GM19467 (cell line): Measurements from ENCODE around the gene HCRTR1.

Source experiments
- ATAC-seq: cut with Tn5 transposase; IDR thresholded peaks from one replicate; pipeline ENCODE4 v1.9.1; 2021; ENCODE audit warnings: mild to moderate bottlenecking, moderate library complexity; ENCODE audit not compliant: unreplicated experiment

Gene HCRTR1

DNA sequence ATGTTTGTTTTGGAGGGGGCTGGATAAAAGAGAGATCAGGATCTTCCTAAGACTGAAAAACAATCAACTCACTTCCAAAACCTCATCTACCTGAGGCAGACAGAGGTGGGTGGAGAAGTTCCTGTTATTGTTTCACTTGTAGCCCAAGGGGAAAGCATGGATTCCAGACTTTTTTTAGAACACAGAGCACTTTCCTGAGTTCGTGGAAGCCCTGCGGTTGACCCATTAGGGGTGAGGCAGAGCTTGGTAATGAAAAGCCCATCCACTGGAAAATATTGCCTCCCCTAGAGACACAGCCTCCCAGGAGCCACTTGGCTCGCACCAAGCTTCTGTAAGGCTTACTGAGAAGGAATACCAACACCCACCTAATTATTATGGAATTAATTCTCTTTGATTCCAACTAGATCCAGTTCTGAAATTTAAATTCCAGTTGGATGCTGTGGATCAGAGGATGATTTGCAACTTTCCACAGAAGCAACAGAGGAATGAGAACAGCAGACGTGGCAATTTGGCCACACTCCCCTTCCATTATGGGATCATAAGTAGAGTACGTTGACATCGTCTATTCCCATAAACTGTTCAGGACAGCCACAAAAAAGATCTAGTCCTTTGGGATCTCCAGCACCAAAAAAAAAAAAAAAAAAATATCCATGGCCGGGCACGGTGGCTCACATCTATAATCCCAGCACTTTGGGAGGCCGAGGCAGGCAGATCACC lies 31.3 kb downstream of the HCRTR1 start:
- ATAC-seq = no peak

DNA sequence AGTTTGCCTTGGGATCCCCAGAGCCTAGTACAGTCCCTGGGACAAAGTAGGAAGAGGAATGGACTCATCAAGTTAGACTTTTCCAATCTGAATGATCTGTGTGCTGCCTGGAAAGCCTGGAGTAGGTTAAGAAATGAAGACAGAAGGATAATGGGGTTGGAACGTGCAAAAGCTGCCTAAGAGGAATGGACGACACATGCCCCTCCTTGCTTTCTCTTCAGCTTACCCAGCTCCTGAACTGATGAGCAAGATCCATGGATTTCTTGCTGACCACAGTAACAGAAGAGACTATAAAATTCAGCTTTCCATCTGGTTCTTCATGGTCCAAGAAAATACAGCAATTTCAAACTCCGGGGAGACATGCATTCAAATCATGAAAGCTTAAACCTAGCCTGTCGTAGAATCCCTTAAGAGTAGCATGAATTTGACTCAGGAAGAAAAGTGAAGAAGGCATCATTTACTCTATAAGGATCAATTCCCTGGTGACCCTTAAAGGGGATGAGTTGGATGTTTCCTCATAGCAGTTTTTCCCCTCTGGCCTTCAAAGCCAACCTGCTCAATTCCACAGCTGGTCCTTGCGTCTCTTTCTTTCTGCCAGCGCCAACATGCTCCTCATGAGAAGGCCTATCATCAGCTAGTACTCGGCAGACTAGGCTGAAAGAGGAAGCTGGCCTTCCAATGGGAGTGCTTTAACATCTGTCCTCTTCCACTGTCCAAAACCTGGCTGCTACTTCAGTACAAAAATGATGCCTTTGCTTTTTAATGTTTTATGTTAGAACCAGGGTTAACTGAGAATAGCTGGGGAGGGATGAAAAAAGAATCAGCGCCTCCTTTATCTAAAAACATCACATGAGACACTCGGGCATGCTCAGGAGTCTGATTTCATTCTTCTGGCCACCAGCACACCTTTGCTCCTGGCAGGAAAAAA lies 32.9 kb downstream of the HCRTR1 start:
- ATAC-seq = no peak

DNA sequence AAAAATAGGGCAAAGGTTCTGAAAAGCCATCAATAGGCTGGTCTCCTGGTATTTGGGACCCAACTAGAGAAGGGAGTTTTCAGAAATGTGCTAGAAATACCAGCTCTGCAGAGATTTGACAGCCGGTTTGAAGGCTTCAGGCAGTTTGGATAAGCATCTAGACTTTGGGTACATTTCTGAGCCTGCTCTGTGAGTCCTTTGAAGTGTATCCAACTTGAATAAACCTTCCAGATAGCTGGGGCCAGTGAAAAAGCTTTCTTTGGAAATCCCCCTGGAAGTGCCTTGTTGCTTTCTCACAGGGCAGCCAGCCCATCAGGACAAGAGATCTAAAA lies 33.6 kb downstream of the HCRTR1 start:
- ATAC-seq = no peak

DNA sequence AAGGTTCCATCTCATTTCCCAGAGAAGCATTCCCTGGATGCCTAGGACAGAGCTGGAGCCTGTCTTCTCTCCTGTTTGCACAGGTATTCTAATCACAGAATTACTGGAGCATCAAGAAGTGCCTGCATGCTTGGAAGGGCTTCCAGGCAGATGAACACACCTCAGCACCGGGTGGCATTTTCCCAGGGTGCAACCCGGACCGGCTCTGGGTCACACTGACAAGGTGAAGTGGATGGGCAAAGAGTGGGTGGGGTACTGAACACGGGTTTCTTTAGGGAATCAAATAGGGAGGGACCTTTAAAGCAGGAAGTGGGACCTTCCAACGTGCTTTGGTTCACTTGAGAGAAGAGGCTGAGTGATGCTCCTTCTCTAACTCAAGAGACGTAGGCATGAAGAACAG lies 34.3 kb downstream of the HCRTR1 start:
- no peak for ATAC-seq

DNA sequence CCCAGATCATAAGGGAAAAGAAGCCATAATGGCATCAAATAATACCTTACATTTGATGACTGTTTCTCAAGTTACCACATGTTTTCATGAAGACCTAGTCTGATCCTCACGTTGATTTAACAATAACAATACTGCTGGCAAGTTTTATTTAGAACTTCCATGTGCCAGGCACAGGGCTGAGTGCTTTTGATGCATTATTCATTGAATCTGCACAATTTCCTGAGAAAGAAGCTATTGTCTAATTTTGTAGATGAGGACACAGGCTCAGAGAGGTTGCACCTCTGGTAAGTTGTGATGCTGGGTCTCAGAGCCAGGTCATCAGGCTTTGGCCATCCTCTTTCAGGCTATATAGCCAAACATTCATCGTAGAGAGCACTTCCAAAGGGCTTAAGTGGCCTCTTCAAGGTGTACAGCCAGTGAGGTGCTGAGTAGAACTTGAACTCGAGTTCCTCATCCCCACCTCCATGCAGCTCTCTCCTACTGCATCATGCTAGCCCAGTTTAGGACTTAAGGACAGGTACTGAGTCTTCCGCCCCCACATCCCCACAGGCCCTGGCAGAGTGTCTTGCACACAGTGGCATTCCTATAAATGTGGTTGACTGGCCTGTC lies 35.5 kb downstream of the HCRTR1 start:
- ATAC-seq = no peak

DNA sequence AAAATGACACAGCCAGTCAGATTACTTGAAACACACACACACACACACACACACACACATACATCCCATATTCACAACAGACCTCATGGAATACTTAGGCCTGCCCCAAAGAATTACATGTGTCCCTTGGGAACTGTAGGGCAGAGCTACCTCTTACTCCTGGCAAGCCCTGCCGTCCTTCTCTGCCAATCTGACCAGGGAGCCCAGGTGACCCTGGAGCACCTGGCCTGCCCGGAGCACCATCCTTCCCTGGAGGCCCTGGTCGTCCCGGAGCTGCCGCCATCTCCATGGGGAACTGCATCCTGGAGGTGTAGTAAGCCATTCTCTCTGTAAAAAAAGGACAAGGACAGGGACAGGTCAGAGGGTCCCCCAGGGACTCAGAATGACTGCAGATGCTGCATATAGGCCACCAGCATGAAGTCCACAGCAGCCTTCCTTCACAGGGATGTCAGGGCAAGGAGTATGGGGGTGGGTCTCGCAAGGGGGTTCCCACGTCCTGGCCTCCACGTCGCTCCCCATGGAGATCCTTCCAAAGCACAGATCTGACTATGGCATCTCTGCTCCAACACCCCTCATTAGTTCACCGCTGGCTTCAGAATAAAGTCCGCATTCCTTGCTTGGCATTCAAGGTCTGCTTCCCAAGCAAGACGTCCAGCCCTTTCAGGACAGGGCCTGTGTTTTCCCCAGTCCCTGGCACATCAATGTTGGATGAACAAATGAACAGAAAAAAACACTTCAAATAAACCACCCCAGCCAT lies 36.4 kb downstream of the HCRTR1 start:
- no peak for ATAC-seq

DNA sequence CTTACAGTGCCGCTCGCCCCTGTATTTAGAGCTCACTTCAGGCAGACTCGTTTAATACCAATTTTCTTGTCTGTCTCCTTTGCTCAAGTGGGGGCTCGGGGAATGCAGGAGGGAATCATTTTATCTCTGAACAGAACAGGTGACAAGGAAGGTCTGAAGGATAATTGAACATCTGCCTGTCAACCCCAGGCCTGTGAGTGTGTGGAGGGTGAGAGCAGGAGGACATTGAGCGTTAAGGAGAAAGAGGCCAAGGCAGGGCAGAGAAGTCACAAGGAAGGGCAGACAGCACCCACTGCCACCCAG lies 36.9 kb downstream of the HCRTR1 start:
- ATAC-seq = no peak

DNA sequence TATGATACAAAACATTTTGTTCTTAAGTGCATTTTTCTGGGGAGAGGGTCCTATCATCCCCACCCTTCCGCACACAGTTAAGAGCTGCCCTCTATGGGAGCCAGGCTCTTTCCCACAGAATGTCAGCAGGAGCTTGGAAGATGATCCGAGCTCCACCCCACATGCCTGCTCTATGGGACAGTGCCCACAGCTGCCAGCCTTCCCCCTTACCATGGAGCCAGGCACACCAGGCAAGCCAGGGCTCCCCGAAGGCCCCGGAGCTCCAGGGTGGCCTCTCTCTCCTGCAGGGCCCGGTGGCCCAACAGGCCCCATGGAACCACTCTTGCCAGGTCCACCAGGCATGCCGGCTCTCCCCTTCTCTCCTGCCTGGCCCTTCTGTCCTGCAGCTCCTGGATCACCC lies 37.6 kb downstream of the HCRTR1 start:
- ATAC-seq = no peak

DNA sequence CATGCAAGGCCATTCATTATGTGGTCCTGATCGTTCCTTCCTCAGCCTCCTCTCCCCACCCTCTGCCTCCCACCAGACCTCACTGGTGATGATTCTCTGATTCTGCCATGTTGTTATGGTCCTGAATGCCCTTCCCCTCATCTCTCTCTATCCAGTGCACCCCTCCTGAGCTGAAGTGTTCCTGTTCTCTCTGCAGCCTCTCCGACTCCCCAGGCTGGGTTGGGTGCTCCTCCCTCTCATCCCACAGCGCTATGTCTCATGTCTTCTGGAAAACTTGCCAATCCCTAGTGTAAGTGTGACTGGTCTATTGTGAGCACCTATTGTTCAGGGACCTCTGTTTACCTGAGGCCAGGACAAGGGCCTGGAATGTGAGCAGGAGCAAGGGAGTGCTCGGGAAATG lies 38.3 kb downstream of the HCRTR1 start:
- ATAC-seq = no peak

DNA sequence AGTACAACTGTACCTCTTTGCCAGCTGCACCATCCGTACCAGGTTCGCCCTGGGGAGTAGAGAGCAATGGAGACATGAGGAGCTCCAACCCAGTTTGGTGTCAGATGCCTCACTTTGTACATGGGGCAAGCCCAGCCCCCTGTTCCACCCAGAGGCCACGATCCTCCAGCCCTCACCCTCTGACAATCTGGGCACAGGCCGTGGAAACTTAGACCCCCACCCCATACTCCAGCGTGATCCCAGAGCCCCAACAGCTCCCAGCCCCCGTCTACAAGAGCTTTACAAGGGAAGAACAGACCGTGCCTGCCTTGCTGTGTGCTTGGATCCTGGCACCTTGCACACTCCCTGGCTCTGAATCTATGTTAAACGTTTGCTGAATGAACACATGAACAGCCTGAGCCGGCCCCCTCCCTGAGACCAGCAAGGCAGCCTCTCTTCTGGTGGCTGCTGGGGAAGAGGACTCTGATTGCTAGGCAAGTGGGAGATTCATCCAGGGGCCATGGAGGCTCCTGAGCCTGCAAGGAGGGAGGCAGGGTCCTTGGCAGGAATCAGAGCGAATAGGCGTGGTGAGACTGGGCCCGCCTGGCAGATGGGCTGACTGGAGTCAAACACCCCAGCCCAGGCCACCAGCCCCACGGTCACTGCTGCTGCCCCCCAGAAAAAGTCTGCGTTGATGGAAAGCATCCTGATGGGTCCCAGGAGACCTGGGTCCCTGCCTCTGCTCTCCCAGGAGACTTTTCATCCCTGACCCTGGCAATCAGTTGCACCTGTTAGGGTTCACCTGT lies 39.7 kb downstream of the HCRTR1 start:
- ATAC-seq = no peak

DNA sequence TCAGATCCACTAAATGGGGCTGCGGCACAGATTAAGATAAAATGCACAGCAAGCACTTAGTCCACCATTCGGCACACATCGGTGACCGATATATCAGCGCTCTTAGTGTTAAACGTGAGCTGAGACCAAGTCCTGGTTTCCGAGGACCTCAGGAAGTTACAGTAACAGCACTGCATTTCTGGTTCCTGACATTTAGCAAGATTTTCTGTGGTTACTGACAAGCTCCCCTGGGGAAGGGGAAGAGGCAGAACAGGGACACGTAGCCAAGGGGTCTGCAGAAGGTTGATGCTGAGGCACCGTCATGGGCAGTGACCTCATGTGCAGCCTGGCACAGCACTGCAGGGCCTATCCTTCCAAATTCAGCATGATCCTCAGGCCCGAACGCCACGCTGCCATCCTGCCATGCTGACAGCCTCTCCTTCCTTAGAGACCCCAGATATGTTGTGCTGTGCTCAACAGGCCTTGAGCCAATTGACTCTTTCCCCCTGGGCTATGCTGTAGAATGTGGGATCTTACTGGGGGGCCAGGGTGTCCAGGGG lies 40.6 kb downstream of the HCRTR1 start:
- ATAC-seq = no peak

DNA sequence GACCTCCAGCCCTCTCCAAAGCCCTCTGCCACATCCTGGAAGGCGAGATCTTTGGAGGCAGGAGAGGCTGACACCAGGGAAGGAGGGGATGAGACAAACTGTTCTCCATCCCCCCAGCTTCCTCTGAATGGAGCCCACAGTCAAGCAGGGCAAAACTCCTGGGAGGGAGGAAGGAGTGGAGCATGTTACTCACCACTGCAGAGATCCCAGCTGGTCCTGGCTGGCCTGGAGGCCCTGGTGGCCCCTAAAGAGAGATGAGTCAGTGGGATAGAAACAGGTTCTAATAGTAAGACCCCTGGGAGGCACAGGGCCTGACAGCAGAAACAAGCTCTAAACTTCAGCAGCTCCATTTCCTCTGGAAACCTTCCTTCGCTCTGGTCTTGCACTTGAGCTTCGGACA lies 41.2 kb downstream of the HCRTR1 start:
- ATAC-seq = no peak

DNA sequence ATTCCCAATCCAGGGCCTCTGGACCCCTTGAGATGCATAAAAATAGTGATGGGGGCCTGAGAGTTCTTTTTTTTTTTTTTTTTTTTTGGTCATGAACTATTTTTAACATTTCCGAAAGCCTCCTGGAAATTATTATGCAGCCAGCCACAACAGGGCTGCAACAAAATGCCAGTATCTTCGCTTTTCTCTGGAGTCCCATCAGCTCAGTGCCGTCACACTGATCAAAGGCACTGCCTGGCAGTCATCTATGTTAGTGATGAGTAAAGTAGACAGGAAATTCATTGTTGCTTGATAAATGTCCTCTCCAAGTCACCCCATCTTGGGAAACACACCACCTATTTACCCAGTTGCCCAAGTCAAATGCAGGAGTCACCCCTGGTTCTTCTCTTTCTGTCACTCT lies 42.4 kb downstream of the HCRTR1 start:
- ATAC-seq = no peak

DNA sequence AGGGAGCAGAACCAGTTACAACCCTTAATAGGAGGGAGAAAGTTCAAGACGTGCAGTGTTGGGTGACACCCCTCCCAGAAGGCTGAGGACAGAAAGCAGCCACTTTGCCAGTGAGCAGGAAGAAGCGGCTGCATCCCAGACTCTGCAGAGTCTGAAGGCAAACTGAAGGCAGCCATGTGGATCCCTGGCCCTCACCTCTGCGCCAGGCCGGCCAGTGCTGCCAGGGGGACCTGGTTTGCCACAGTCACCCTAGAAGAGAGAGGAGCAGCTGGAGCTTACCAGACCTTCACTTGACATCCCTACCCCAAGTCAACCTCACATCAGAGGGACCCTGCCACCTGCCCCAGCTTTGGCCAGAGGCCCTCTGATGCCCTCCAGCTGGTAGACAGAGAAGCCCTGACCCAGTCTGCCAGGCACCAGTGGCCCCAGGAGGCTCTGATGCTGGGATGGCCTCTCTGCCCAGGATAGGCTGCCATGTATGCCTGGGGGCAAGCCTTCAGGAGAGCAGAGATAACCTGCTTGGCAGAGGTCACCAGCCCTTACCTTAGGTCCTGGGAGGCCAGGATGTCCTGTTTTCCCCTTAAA lies 43.5 kb downstream of the HCRTR1 start:
- ATAC-seq = no peak

DNA sequence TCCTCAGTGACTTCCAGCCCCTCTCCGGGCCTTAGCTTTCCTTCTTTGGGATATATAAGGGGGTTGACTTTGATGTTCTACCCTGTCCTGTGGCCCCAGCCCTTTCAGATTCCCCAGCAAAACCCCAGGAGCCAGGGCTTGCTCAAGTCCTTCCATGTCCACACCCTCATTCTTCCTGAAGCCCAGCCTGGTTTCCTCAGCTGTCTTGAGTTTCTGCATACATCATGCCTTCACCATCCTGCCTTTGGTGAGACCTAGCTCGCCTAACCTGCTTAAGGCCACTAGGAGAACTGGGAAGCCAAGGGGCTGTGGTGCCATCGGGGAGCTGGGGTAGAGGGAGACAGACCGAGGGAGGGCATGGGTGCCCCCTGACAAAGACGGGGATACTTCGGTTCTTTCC lies 44.4 kb downstream of the HCRTR1 start:
- no peak for ATAC-seq

DNA sequence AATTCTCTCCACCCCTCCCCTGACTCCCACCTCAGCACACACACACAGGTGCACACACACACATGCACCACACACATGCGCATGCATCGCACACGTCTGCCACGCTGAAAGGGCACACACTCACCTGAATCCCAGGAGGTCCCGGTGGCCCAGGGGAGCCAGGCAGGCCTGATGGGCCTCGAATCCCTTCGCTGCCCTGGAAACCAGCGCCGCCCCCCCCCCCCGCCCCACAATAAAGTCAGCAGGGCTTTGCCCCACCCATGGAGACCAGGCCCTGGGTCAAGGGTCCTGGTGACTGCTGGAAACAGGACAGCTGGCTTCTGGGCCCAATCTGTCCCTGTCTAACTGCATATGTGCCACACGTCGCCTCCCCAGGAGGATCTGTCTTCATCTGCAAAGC lies 45.0 kb downstream of the HCRTR1 start:
- ATAC-seq = no peak

DNA sequence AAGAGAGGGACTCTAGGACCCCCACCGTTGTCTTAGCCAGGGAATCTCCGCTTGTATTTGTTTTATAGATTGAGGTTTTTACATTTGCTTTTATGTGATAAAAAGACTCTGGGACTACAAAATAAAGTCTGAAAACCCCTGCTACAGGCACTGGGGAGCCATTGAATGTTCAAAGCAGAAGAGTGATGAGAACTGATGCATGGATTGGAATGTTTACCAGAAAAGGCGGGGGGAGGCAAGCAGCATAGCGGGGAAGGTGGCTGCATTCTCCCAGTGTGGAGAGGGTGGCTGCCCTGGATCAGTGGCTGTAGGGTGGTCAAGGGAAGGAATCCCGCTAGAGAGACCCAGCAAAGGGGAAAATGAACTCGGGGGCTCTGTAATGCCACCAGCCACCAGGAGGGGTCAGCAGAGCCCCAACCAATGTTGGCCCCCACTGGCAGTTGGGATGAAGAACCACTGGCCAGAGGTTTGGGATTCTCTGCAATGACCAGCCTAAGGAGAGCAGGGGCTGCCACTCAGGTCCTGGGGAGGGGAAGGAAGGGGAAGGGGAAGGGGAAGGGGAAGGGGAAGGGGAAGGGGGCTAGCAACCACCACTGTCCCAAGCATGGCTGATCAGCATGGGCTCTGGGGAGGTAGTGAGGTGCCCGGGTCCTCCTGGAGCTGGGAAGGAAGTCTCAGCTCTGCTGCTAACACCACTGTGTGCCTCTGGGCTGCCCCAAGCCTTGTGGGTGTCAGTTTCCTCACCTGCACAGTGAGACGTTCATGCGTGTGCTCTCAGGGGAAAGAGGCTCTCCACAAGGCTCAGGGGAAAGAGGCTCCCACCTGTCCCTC lies 46.3 kb downstream of the HCRTR1 start:
- no peak for ATAC-seq

DNA sequence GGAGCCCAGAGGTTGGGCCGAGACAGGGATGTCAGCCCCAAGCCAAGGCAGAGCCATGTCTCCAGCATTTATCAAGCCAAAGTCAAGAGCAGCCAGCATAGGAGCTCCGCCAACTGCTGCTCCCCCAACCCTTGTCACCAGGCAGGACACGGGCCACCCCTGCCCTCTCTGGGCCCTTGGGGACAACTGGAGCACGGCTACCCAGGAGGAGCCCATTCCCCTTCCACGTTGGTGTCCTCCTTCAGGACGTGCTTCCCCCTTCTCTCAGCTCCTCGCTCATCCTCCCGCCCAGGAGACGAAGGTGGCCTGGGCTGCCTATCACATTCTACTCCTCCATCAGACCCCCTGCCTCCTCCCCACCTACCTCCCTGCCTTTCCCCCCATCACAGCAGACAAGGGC lies 47.0 kb downstream of the HCRTR1 start:
- no peak for ATAC-seq

DNA sequence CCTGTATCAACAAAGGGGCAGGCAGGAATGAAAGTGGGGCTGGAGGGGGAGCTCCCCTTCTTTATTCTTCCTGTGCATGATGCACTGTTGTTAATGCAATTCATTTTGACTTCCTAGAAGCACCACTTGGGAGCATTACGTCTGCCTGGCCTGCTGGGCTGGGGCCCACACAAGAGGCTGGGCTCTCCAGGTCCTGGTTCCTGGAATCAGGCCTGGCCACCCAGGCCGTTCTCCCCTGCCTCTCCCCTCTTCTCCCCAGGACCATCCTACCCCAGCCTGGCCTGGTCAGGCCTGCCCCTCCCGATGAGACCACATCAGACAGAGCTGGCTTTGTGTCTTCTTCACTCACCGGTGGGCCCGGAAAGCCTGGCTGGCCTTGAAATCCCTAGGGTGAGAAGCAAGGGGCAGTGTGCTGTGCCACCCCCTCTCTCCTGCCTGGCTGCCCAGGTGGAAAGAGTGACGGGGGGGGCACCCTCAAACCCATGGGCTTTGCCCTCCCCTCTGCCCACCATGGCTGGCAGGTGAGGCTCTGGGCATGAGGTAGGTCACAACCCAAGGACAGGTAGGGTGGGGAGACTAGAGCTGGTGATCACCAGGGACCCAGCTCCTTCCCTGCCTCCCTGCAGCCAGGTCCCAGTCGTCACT lies 47.9 kb downstream of the HCRTR1 start:
- ATAC-seq = no peak
